ENCODE data around the gene SRSF1. TPM values are rescaled to one million over a fixed set of nuclear protein-coding genes. Genes with fewer than 3 reads are reported as not detected.

SRSF1 gene
- total RNA-seq, 2 experiments from 2014 or later, result 467 to 508 TPM

- POLR2A ChIA-PET, result interaction anchor here (0.6 to 3.1 kb wide), 3 partner anchors 9 to 51 kb away, joined by 4 to 16 read pairs (median 4); partner anchors contain the start of gene SRSF1
- CTCF ChIA-PET, result interaction anchor here (1.0 to 1.7 kb wide), 3 partner anchors 42 to 148 kb away, joined by 3 to 5 read pairs (median 4); partner anchors contain the start of genes CUEDC1 and MRPS23
These were observed 9.8 kb downstream of the SRSF1 start for GRCh38 chr17:57997085-57997809.

GRCh38 chr17:57995076-57995956 lies 11.7 kb downstream of the SRSF1 start:
- ChIA-PET POLR2A (interaction anchor here (0.7 to 3.1 kb wide), 4 partner anchors 9 to 23 kb away, joined by 3 to 16 read pairs (median 8); no protein-coding TSS in a partner anchor), CTCF (interaction anchor here (0.6 to 1.6 kb wide), 3 partner anchors 9 to 49 kb away, joined by 3 read pairs; partner anchors contain the start of gene SRSF1)

- CTCF ChIA-PET, result interaction anchor here (0.9 to 1.6 kb wide), 2 partner anchors 8 to 13 kb away, joined by 3 read pairs; partner anchors contain the start of gene SRSF1
- POLR2A ChIA-PET, result no interaction called here
These were observed 12.6 kb downstream of the SRSF1 start for GRCh38 chr17:57994436-57994835.

GRCh38 chr17:57993471-57994365 lies 13.3 kb downstream of the SRSF1 start:
- ChIA-PET CTCF (no interaction called here), POLR2A (interaction anchor here (0.6 to 0.9 kb wide), 3 partner anchors 12 to 101 kb away, joined by 4 to 7 read pairs (median 4); no protein-coding TSS in a partner anchor)

GRCh38 chr17:57991537-57991936 lies 15.5 kb downstream of the SRSF1 start:
- ChIA-PET CTCF (no interaction called here), POLR2A (interaction anchor here (3.8 kb wide), 1 partner anchor 15 kb away, joined by 22 read pairs; the partner anchor contains the start of gene SRSF1)

- CTCF ChIA-PET, result interaction anchor here (0.8 to 1.6 kb wide), 3 partner anchors 9 to 98 kb away, joined by 3 to 7 read pairs (median 3); no protein-coding TSS in a partner anchor
- POLR2A ChIA-PET, result interaction anchor here (1.0 to 3.8 kb wide), 4 partner anchors 10 to 34 kb away, joined by 3 to 22 read pairs (median 5); partner anchors contain the start of gene SRSF1
These were observed 17.0 kb downstream of the SRSF1 start for GRCh38 chr17:57990037-57990436.

- CTCF ChIA-PET, result interaction anchor here (0.8 to 1.6 kb wide), 3 partner anchors 11 to 96 kb away, joined by 3 to 7 read pairs (median 3); no protein-coding TSS in a partner anchor
These were observed 18.5 kb downstream of the SRSF1 start for GRCh38 chr17:57988301-57989250.

GRCh38 chr17:57987581-57988300 lies 19.3 kb downstream of the SRSF1 start, which contains the start of gene VEZF1:
TSS of gene VEZF1 (minus strand) at chr17:57988254. CDS start at chr17:57988111, 143 bp downstream.
- CTCF ChIA-PET, result interaction anchor here (1.0 kb wide), 1 partner anchor 12 kb away, joined by 3 read pairs; no protein-coding TSS in a partner anchor
- POLR2A ChIA-PET, result interaction anchor here (0.9 to 1.1 kb wide), 5 partner anchors 14 to 138 kb away, joined by 3 to 5 read pairs (median 4); partner anchors contain the start of genes CUEDC1 and MRPS23

More at GRCh38 chr17:57988301-57989250, 18.5 kb downstream of the SRSF1 start:
- POLR2A ChIA-PET, result interaction anchor here (0.6 to 3.8 kb wide), 7 partner anchors 18 to 731 kb away, joined by 3 to 22 read pairs (median 4); partner anchors contain the start of genes CUEDC1, MRPS23 and SRSF1

GRCh38 chr17:57986841-57987580 lies 20.0 kb downstream of the SRSF1 start:
- POLR2A ChIA-PET, result interaction anchor here (0.7 to 1.0 kb wide), 4 partner anchors 8 to 21 kb away, joined by 3 to 5 read pairs (median 4); partner anchors contain the start of gene SRSF1
- CTCF ChIA-PET, result interaction anchor here (1.0 to 1.3 kb wide), 4 partner anchors 8 to 129 kb away, joined by 3 to 5 read pairs (median 3); no protein-coding TSS in a partner anchor

- CTCF ChIA-PET, result interaction anchor here (1.3 to 1.6 kb wide), 2 partner anchors 9 to 13 kb away, joined by 3 to 4 read pairs; no protein-coding TSS in a partner anchor
- POLR2A ChIA-PET, result interaction anchor here (1.0 kb wide), 1 partner anchor 10 kb away, joined by 4 read pairs; no protein-coding TSS in a partner anchor
These were observed 21.4 kb downstream of the SRSF1 start for GRCh38 chr17:57985675-57985974.

- CTCF ChIA-PET, result interaction anchor here (1.6 kb wide), 1 partner anchor 14 kb away, joined by 4 read pairs; no protein-coding TSS in a partner anchor
- POLR2A ChIA-PET, result no interaction called here
These were observed 21.9 kb downstream of the SRSF1 start for GRCh38 chr17:57984936-57985674.

- POLR2A ChIA-PET, result no interaction called here
These were observed 22.7 kb downstream of the SRSF1 start for GRCh38 chr17:57984261-57984890.

GRCh38 chr17:57983446-57983845 lies 23.6 kb downstream of the SRSF1 start:
- ChIA-PET CTCF (no interaction called here), POLR2A (no interaction called here)

More at GRCh38 chr17:57984261-57984890, 22.7 kb downstream of the SRSF1 start:
- CTCF ChIA-PET, result interaction anchor here (1.6 kb wide), 1 partner anchor 15 kb away, joined by 4 read pairs; no protein-coding TSS in a partner anchor

- CTCF ChIA-PET, result no interaction called here
- POLR2A ChIA-PET, result no interaction called here
These were observed 24.4 kb downstream of the SRSF1 start for GRCh38 chr17:57982452-57983170.

All from activated CD8-positive, alpha-beta memory T cell treated with anti-CD3 and anti-CD28 coated beads for 36 hours (primary cell).